Testis (tissue), 3 donors: ENCODE measurements around the gene JPH2. TPM values are rescaled to one million over a fixed set of nuclear protein-coding genes. Genes with fewer than 3 reads are reported as not detected.

Source experiments
- DNase-seq: peaks from one replicate; pipeline ENCODE4 v3.0.0-alpha.2; 2019
- H3K27ac ChIP-seq, 2 donors: fragments of 200-600 bp; sonication (generic); one replicate each; pipeline ENCODE4 v1.5.1; 2019
- H3K27me3 ChIP-seq: fragments of 200-600 bp; sonication (generic); one replicate; pipeline ENCODE4 v1.5.1; 2019
- H3K36me3 ChIP-seq: fragments of 200-600 bp; sonication (generic); one replicate; pipeline ENCODE4 v1.5.1; 2017; ENCODE audit warnings: low read depth; ENCODE audit errors: missing control alignments
- H3K4me1 ChIP-seq: fragments of 200-600 bp; sonication (generic); one replicate; pipeline ENCODE4 v1.5.1; 2019
- H3K4me3 ChIP-seq, 2 donors: fragments of 200-600 bp; sonication (generic); one replicate each; pipeline ENCODE4 v1.5.1; 2017 to 2019
- H3K9me3 ChIP-seq: fragments of 200-600 bp; sonication (generic); one replicate; pipeline ENCODE4 v1.5.1; 2017
- CTCF ChIP-seq, 3 experiments: fragments of 450-650 bp in 2 of 3; fragments of 200-600 bp in 1 of 3; sonication (generic) in 1 of 3; IDR thresholded peaks; one replicate each; pipeline ENCODE4 v1.5.1; 2016 to 2019; ENCODE audit warnings: antibody characterized with exemption in 3 of 3, mild to moderate bottlenecking in 2 of 3, moderate library complexity in 1 of 3
- POLR2A ChIP-seq: fragments of 450-650 bp; IDR thresholded peaks from one replicate; pipeline ENCODE4 v1.6.1; 2017; ENCODE audit warnings: antibody characterized with exemption, mild to moderate bottlenecking, moderate library complexity
- WGBS, 2 donors: methylation state at CpG; one replicate each; pipeline ENCODE4 v1.1.5; 2018; 5-methylcytosine and 5-hydroxymethylcytosine counted together
- intact Hi-C: fragments of 100-400 bp; cut with DNase I; formaldehyde crosslinking; loops from one replicate; pipeline ENCODE4 v1.15.1; 2023; ENCODE audit warnings: low total_unique reads
- polyA plus RNA-seq: library from polyadenylated mRNA; stranded (reverse); fragments of 350-450 nt; fragmentation: Illumina TruSeq; extraction: RNeasy Lipid Tissue Mini Kit (QIAGEN cat#74804); gene quantifications from one replicate; pipeline ENCODE4 v1.2.3, GENCODE V29; 2014; ENCODE audit warnings: low read depth, low replicate concordance; ENCODE audit not compliant: insufficient read depth
- total RNA-seq, 2 donors: library from RNA; depleted of rRNA; stranded (reverse); fragments of >200 nt; gene quantifications; one replicate each; pipeline ENCODE4 v1.2.3, GENCODE V29; 2016

Gene JPH2
- total and polyA plus RNA-seq, 3 donors from 2014 or later: 1.9 to 3.7 (median 3.2) TPM

GRCh38 chr20:44089987-44090674, 96.9 kb downstream of the JPH2 start:
- Histone ChIP-seq H3K4me3 (peak overlapping the region in 1 of 2 donors; percentile 20), H3K9me3 (no peaks in the 10 kb centered on the region), H3K36me3 (no peaks in the 10 kb centered on the region), H3K27ac (no peak overlapping the region), H3K4me1 (no peaks in the 10 kb centered on the region), H3K27me3 (no peaks in the 10 kb centered on the region)
- WGBS, 2 donors: 51 to 65% methylated on average over 5 to 7 of the region's 7 CpGs
- intact Hi-C loops: no loop called here
- peak; percentile 64 for DNase-seq
- no peak for TF ChIP-seq CTCF (IDR thresholded peaks at IDR 0.05)
- TF ChIP-seq POLR2A: no peak

DNA sequence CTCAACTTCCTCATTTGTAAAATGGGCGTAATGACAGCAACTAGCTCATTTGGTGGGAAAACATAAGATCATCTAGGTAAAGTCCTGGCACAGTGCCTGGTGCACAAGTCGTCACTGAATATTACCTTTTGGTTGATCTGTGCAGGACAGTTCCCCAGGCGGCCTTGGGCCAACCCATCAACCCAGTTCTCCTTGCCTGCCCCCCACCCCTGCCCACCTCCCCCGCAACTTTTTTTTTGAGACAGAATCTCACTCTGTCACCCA, 99.2 kb downstream of the JPH2 start:
- Histone ChIP-seq H3K4me3 (no peak overlapping the region), H3K4me1 (no peaks in the 10 kb centered on the region), H3K27ac (no peak overlapping the region), H3K27me3 (no peaks in the 10 kb centered on the region), H3K36me3 (no peaks in the 10 kb centered on the region), H3K9me3 (no peaks in the 10 kb centered on the region)
- no peak for TF ChIP-seq CTCF (IDR thresholded peaks at IDR 0.05)
- no peak for TF ChIP-seq POLR2A
- intact Hi-C loops: no loop called here
- no peak for DNase-seq
- WGBS, 2 donors: 83 to 93% methylated on average over 4 of the region's 4 CpGs

DNA sequence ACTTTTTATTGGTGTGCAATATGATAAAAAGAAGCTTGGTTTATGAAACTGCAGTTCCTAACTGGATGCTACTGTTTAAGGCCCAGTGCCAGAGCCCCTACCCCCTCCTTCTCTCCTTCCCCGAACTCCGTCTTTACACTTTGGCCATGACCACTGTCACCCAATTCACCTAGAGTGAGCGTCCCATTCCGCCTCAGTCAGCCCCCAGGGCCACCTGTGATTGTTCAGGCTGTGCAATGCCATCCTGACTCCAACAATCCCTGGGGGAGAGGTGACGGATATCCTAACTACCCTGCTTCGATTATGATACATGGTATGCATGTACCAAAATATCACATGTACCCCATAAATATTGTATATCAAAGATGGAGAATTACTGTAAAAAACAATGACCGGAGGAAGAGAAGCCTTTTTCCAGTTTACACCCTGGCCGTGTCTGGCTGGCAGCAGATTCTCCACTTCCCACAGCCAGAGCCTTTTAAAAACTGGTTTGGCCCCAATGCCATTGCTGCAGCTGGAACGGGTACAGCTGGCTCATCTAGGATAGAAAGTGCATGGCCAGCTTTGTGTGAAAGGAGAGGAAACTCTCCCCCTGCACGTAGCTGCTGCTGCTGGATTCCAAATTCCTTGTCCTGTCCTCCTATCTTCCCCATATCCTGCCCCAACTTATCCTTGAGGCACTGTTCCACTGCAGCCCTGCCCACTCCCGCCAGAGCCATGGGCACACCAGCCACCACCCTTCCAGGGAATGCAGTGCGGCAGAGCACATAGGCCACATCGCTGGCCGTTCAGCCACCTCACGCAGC, 99.7 kb downstream of the JPH2 start:
- Histone ChIP-seq H3K36me3 (no peaks in the 10 kb centered on the region), H3K27ac (no peak overlapping the region), H3K9me3 (no peaks in the 10 kb centered on the region), H3K4me3 (no peak overlapping the region), H3K27me3 (no peaks in the 10 kb centered on the region), H3K4me1 (no peaks in the 10 kb centered on the region)
- intact Hi-C loops: no loop called here
- TF ChIP-seq POLR2A (no peak), CTCF (IDR thresholded peaks at IDR 0.05) (no peak)
- WGBS, 2 donors: 80 to 85% methylated on average over 15 of the region's 15 CpGs
- no peak for DNase-seq

DNA sequence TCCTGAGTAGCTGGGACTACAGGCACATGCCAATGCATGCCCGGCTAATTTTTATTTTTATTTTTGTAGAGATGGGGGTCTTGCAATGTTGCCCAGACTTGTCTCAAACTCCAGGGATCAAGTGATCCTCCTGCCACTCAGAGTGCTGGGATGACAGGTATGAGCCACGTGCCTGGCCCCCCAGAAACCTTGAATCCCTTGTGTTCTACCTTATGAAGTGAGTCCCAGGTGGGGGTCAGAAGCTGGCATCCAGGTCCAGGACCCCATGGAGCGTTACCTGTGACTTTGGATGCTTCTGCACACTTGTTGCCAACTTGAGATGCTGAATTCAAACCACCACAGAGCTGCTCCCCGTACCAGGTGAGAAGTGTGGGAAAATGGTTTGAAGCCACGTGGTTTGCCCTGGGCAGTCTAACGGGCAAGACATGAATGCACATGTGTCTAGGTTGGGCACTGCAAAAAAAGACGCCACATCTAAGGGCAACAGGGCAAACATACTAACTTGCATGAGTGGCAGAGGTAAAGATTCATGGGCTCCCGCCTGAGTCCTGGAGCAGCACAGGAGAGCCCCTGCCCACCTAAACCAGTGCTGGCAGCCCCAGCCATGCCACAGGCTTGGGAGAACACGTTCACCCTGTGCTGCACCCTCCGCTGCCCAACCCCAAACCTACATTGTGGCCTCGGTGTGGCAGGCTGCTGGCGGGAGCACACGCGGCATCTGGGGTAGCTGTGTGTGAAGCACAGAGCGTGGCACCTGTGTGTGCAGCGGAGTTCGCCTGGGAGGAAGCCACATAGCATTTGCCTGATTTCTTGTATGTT, 101.2 kb downstream of the JPH2 start:
- Histone ChIP-seq H3K36me3 (no peaks in the 10 kb centered on the region), H3K4me1 (no peaks in the 10 kb centered on the region), H3K27me3 (no peaks in the 10 kb centered on the region), H3K27ac (no peak overlapping the region), H3K4me3 (no peak overlapping the region), H3K9me3 (no peaks in the 10 kb centered on the region)
- intact Hi-C loops: no loop called here
- DNase-seq: no peak
- 88 to 91% methylated on average over 7 to 17 of the region's 17 CpGs for WGBS, 2 donors
- TF ChIP-seq POLR2A (no peak), CTCF (IDR thresholded peaks at IDR 0.05) (no peak)
